Breast epithelium (tissue), 3 donors: ENCODE measurements around the gene KIAA0040.

ENCODE experiments used
- POLR2A ChIP-seq: fragments of 450-650 bp; IDR thresholded peaks from one replicate; pipeline ENCODE4 v1.6.1; 2016; ENCODE audit warnings: antibody characterized with exemption, mild to moderate bottlenecking, moderate library complexity
- POLR2AphosphoS5 ChIP-seq, 3 donors: sonication (generic); formaldehyde crosslinking; IDR thresholded peaks; one replicate each; pipeline ENCODE4 v1.6.1; 2017; ENCODE audit warnings: antibody characterized with exemption in 3 of 3

- TF ChIP-seq POLR2AphosphoS5 (IDR thresholded peaks at IDR 0.05) (no peak), POLR2A (no peak)
Observed at GRCh38 chr1:175203570-175204068, 11.0 kb upstream of the KIAA0040 start.
